ENCODE results near the gene DTD2. TPM values are rescaled to one million over a fixed set of nuclear protein-coding genes. Genes with fewer than 3 reads are reported as not detected.

DTD2 gene
- total RNA-seq, 1 experiment from 2014 or later = 29.9 TPM

DNA sequence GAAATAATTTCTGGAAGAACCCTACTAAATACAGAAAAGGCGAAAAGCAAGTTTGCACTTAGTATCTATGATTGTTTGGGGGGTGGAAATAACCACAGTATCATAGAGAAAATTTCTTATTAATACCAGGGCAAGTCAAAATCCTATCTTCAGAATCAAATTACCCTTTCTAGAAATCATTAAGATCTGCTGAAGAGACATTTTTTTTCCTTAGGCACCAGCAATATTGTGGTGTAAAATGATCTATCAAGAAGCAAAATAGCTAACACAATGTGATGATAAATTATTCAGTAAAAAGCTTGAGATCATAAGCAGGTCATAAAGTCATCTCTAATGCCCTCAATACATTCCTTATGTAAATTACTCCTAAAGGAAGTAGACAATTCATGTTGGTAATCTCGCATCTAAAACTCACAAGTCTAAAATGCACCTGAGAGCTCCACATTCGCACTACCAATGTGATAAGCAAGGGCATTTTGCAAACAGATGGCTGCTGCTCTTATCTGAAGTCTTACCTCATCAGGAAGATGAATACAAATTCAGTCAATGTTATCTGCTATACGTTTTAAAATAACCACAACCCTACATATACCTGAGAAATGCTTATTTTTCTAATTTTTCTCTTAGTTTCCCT is 51.6 kb downstream of the DTD2 start:
- no peak for DNase-seq (ENCODE audit: low spot score)

GRCh38 chr14:31405106-31405505 is 52.2 kb downstream of the DTD2 start:
- no peak for DNase-seq (ENCODE audit: low spot score)

DNA sequence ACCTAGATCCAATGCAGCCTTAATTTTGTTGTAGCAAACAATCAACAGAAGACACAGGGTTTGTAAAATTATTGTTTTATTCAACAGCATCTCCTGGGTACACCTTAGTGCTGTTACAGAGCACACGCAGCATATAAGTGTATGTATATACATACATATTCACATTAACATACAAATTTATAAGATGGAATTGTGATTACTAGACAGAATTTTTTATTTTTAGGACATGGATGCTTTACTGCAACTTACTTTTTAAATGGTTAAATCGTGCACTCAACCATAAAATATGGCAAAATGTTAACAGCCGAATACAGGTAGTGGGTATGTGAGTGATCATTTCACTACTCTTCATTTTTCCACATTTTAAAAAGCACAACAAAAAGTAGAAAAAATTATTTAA is 53.6 kb downstream of the DTD2 start:
- DNase-seq (ENCODE audit: low spot score) = no peak

- DNase-seq (ENCODE audit: low spot score) = no peak
These were observed 54.4 kb downstream of the DTD2 start for GRCh38 chr14:31402764-31403439.

DNA sequence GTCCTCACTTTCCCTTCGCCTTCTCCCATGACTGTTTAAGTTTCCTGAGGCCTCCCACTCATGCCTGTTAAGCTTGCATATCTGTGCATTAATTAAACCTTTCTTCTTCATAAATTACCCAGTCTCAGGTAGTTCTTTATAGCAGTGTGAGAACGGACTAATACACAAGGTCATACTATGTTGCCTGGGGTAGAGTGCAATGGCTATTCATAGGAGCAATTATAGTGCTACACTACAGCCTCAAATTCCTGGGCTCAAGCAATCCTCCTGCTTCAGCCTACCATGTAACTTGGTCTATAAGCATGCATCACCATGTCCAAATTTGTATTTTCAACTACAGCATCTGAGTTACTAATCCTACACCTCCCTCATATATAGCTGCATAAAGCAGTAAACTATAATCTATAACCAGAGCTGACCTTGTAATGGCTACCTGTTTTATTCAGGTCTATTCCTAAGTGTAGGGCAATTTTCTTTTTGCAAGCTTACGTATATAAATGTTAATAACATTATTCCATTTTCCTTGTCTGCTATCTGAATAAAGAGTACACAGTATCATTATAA is 55.9 kb downstream of the DTD2 start:
- DNase-seq (ENCODE audit: low spot score) = no peak

DNA sequence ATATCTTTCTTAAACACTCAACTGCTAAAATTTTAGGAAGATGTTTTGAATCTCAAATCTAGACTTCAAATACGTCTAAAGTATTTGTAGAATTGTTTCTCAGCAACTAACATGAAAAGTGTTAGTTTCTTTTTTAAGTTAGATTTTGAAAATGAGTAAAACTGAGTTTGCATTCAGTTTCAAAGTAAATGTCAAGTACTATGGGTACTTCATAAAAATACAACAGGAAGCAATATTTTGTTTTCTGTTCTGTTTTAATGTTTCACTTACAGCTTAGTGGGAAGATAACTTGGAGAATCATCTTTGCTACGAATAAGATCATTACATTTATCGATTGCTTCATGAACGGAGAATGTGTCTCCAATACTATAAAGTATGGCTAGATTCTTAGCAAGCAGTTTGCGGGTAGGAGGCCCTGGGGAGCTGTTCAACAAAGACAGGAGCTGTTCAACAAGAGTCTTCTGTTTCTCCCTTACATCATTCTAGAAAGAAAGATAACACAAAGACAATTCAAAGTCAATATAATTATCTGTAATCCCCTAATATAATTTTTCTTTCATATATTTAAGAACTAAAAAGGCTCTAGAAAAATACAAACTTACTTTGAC is 57.2 kb downstream of the DTD2 start:
- no peak for DNase-seq (ENCODE audit: low spot score)

Other genes with a start within 250 kb of the DTD2 start
- gene HECTD1, start 249.7 kb downstream of the DTD2 start, total RNA-seq (2014; rRNA removed; shearing (Covaris generic)) = 74.3 and 99.6 TPM in 2 replicates
- 21.6 and 31.6 TPM in 2 replicates for gene HEATR5A, start 37.0 kb downstream of the DTD2 start, total RNA-seq (2014; rRNA removed; shearing (Covaris generic))
- gene GPR33, start 30.5 kb upstream of the DTD2 start, total RNA-seq (2014; rRNA removed; shearing (Covaris generic)) = not detected in 2 replicates
- gene NUBPL, start 103.9 kb upstream of the DTD2 start, total RNA-seq (2014; rRNA removed; shearing (Covaris generic)) = 9.8 and 9.9 TPM in 2 replicates

All from A172 (cell line).